Skeletal muscle satellite cell (primary cell): Measurements from ENCODE around the gene DGCR2.
A peak's percentile ranks its signal among the peaks of the same experiment; 100 is the strongest.
"Not testable (repeated sequence)": the region's sequence is repeated elsewhere in the genome, so short reads cannot be mapped to it uniquely, and the experiment has no call there.

Experiments
- H3K27me3 ChIP-seq: 2 replicates; pipeline ENCODE4 v1.7.0; 2013; ENCODE audit warnings: low read length; ENCODE audit not compliant: control insufficient read depth, insufficient read depth
- H3K36me3 ChIP-seq: 2 replicates; pipeline ENCODE4 v1.7.0; 2013; ENCODE audit warnings: mild to moderate bottlenecking, control low read depth, low read length; ENCODE audit not compliant: insufficient read depth
- H3K4me1 ChIP-seq: 2 replicates; pipeline ENCODE4 v1.7.0; 2013; ENCODE audit warnings: low read length; ENCODE audit not compliant: control insufficient read depth, insufficient read depth
- H3K4me2 ChIP-seq: 2 replicates; pipeline ENCODE4 v1.7.0; 2013; ENCODE audit warnings: mild to moderate bottlenecking, low read length
- H3K4me3 ChIP-seq: 2 replicates; pipeline ENCODE4 v1.7.0; 2013; ENCODE audit warnings: low read length
- H3K9ac ChIP-seq: 2 replicates; pipeline ENCODE4 v1.7.0; 2013; ENCODE audit warnings: mild to moderate bottlenecking, low read depth, low read length, moderate library complexity
- H3K9me3 ChIP-seq: replicated peaks from 2 replicates; pipeline ENCODE4 v1.7.0; 2013; ENCODE audit warnings: mild to moderate bottlenecking, control low read depth, low read length

The DGCR2 gene

DNA sequence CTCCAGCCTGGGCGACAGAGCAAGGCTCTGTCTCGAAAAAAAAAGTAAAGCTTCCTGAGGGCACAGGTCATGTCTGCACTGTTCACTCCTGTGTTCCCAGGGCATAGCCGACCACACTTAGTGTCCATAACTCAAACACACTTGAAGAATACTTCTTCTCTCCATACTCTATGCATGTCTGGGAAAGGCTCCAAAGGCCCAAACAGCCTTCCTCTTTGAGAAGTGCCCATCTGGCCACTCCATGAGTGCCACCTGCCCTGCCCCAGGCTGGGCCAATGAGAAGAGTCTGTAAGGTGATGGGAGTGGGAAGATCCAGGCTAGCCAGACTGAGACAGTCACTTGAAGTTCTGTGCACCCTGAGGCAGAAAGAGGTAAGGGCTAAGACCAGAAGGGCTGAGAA lies 24.7 kb downstream of the DGCR2 start:
- Histone ChIP-seq H3K9me3 (no peaks in the 10 kb centered on the region), H3K4me2 (no peak overlapping the region), H3K36me3 (no peaks in the 10 kb centered on the region), H3K4me3 (no peak overlapping the region), H3K9ac (no peak overlapping the region), H3K4me1 (no peaks in the 10 kb centered on the region), H3K27me3 (no peaks in the 10 kb centered on the region)

DNA sequence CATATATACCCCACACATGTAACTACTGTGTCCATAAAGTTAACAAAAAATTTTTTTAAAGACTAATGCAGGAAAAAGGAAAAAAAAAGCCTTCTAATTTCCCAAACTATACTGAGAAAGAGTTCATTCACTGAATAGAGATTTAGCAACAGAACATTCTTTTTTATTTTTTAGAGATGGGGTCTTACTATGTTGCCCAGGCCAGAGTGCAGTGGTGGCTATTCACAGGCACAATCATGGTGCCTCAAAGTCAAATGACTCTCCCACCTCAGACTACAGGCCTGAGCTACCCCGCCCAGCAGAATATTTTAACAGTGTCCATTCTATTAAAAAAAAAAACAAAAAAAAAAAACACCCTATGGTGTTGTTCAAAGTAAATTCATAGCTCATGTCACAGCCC lies 25.7 kb downstream of the DGCR2 start:
- no peaks in the 10 kb centered on the region for H3K9me3 ChIP-seq

DNA sequence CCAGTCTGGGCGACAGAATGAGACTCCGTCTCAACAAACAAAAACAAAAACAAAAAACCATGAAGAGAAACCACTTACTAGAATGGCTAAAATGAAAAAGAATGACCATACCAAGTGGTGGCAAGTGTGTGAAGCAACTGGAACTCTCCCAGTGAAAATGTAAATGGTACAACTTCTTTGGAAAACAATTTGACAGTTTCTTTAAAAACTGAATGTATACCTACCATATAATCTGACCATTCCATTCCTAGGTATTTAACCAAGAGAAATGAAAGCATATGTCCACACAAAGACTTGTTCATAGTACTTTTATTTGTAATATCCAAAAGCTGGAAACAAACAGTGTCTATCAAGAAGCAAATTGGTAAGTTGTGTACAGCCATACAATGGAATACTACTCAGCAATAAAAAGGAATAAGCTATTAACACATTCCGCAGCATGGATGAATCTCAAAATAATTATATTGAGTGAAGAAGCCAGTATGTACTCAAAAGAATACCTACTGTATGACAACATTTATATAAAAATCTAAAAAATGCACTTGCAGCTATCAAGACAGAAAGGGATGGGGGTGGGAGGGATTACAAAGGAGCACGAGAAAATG lies 27.7 kb downstream of the DGCR2 start:
- Histone ChIP-seq H3K36me3 (no peaks in the 10 kb centered on the region), H3K4me1 (no peaks in the 10 kb centered on the region), H3K4me2 (no peak overlapping the region), H3K9ac (no peak overlapping the region), H3K9me3 (no peaks in the 10 kb centered on the region), H3K4me3 (no peak overlapping the region), H3K27me3 (no peaks in the 10 kb centered on the region)

More for the DNA sequence above, 25.7 kb downstream of the DGCR2 start:
- Histone ChIP-seq H3K4me3 (no peak overlapping the region), H3K4me2 (no peak overlapping the region), H3K9ac (no peak overlapping the region), H3K27me3 (no peaks in the 10 kb centered on the region), H3K4me1 (no peaks in the 10 kb centered on the region), H3K36me3 (no peaks in the 10 kb centered on the region)

DNA sequence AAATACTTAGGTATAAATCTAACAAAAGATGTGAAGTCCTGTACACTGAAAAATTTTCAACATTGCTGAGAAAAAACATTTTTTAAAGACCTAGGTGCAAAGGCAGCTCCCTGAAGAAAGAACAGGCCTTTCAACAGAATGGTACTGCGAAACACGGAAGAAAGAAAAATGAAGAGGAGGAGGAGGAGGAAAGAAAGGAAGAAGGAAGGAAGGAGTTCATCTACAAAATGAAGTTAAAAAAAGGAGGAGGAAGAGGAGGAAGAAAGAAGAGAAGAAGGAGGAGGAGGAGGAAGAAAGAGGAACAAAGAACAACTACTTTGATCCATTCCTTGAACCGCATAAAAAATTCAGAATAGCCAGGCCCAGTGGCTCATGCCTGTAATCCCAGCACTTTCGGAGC lies 29.5 kb downstream of the DGCR2 start:
- H3K9ac ChIP-seq: no peak overlapping the region
- peaks cover 8% of the 10 kb centered on the region for H3K36me3 ChIP-seq
- H3K4me3 ChIP-seq: no peak overlapping the region
- H3K9me3 ChIP-seq: no peaks in the 10 kb centered on the region
- H3K4me2 ChIP-seq: no peak overlapping the region
- H3K27me3 ChIP-seq: no peaks in the 10 kb centered on the region
- H3K4me1 ChIP-seq: no peaks in the 10 kb centered on the region

DNA sequence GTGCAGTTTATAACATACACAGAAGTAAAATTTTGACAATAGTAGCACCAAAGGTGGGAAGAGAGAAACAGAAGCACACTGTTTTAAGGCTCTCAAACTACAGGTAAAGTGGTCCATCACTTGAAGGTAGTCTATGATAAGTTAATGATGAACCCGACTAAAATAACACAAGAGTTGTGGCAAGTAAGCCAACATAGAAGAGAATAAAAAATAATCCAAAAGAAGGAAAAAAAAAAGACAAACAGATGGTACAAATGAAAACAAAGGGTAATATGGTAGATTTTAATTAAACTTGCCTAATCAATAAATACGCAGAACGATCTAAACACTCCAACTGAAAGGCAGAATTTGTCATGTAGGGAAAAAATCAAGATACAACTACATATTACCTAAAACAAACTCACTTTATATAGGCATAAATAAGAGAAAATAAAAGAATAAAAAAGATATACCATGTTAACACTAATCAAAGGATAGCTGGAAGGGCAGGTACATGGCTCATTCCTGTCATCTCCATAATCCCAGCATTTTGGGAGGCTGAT lies 31.6 kb downstream of the DGCR2 start:
- peaks cover 8% of the 10 kb centered on the region for H3K36me3 ChIP-seq

DNA sequence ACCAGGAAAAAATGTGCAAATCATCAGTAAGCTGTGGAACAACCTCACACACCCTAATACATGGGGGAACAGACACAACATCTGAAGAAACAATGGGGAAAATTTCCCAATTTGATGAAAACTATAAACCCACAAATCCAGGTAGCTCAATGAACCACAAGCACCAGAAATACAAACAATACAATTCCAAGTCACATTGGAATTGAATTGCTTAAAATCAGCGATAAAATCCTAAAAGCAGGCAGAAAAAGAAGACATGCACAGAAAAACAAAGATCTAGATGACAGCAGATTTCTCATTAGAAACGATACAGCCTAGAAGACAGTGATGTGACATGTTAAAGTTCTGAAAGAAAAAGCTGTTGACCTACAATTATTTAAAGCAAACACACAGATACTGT lies 32.0 kb downstream of the DGCR2 start:
- no peak overlapping the region for H3K4me3 ChIP-seq
- peaks cover 8% of the 10 kb centered on the region for H3K36me3 ChIP-seq

More for the DNA sequence above, 31.6 kb downstream of the DGCR2 start:
- Histone ChIP-seq H3K9me3 (no peaks in the 10 kb centered on the region), H3K4me1 (peaks cover 15% of the 10 kb centered on the region), H3K4me2 (no peak overlapping the region), H3K9ac (no peak overlapping the region), H3K27me3 (no peaks in the 10 kb centered on the region), H3K4me3 (no peak overlapping the region)

DNA sequence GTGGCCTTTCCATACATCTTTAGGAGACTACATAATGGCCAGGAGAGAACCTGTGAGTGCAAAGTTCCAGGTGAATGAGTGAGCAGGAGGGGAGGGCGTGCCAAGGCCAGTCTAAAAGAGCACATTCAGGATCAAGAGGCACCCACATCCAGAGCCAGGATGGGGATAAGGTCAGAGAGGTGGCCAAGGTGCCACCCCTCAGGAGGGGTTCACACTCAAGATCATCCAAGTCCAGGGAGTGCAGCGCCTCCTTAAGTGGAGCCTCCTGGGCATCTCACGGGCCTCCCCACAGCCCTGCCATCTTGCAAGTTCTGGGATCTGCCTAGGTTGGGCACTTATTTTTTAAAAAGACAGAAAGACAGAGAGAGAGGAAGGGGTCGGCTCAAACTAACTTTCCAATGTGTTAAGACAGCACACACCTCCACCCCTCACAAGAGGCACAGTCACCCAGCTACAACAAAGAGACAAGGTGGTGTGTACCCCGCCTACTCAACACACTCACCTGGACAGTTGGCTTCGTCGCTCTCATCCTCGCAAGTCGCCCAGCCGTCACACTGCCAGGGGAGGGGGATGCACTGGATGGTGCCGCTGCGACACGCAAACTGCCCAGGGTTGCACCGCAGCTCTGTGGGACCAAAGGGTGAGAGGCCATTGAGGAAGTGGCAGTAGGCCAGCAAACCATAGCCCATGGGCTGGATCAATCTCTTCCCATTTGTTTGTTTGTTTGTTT lies 33.2 kb downstream of the DGCR2 start:
- no peak overlapping the region for H3K4me3 ChIP-seq
- peaks cover 20% of the 10 kb centered on the region for H3K4me1 ChIP-seq
- H3K9me3 ChIP-seq: no peaks in the 10 kb centered on the region
- no peak overlapping the region for H3K9ac ChIP-seq
- H3K27me3 ChIP-seq: no peaks in the 10 kb centered on the region
- no peak overlapping the region for H3K4me2 ChIP-seq
- H3K36me3 ChIP-seq: peaks cover 8% of the 10 kb centered on the region

More for the DNA sequence above, 32.0 kb downstream of the DGCR2 start:
- Histone ChIP-seq H3K4me2 (no peak overlapping the region), H3K9me3 (no peaks in the 10 kb centered on the region), H3K9ac (no peak overlapping the region), H3K4me1 (peaks cover 20% of the 10 kb centered on the region), H3K27me3 (no peaks in the 10 kb centered on the region)

DNA sequence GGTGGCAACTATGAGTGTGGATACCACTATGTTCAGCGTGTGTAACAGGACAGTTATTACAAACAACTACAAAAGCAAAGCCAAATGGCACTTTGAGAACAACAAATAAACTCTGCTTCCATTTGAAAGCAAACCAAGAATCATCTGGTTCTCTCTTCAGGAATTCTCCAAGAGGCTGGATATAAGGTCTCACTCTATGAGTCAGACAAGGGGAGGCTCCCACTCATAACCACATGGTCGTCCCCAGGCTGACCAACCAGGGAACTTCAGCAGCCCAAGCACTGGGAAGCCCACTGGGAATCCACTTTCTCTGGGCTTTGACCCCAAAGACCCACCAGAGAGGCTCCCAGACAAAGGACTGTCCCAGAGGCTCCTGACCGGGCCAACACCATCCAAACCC lies 35.3 kb downstream of the DGCR2 start:
- Histone ChIP-seq H3K4me3 (peak overlapping the region; percentile 22), H3K36me3 (peaks cover 11% of the 10 kb centered on the region), H3K27me3 (no peaks in the 10 kb centered on the region), H3K4me2 (no peak overlapping the region), H3K9me3 (no peaks in the 10 kb centered on the region), H3K4me1 (peaks cover 20% of the 10 kb centered on the region), H3K9ac (no peak overlapping the region)

DNA sequence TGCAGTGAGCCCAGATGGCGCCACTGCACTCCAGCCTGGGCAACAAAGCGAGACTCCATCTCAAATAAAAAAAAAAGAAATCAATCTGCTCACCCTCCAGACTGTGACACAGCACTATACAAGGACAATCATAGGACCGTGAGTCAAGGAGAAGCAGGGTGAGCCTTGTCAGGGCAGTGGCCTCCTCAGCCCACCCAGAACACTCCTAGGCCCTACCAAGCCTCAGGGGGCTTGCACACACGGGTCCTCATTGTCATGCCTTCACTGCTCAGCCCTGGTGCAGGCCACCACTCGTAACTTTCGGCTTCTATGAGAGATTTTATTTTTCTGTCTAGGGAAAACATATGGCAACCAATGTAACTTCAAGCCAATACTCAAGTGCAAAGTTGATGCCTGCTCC lies 35.8 kb downstream of the DGCR2 start:
- Histone ChIP-seq H3K4me2 (no peak overlapping the region), H3K4me3 (peak overlapping the region; percentile 22), H3K36me3 (peaks cover 11% of the 10 kb centered on the region), H3K4me1 (peaks cover 20% of the 10 kb centered on the region), H3K9ac (no peak overlapping the region), H3K9me3 (no peaks in the 10 kb centered on the region), H3K27me3 (no peaks in the 10 kb centered on the region)

DNA sequence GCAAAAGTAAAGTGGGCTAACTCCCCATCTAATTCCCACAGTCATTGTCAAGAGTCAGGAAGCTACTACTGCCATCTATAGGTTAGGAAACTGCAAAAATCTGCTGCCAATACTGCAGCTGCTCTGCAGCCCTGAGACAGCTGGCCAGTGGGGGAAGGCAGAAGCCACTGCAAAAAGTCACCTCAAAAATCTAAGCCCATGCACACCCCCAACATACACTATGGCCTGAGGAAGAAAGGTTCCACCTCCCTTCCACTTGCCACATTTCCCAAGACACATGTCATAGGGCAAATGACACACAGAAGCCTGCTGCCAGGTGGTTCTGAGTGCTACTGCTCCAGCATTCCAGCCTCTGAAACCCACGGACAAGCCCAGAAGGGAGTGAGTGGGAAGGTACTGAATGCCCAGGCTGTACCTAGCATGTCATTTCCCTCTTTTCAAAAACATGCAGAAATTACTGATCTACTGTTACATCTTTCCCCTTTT lies 36.9 kb downstream of the DGCR2 start:
- peaks cover 20% of the 10 kb centered on the region for H3K4me1 ChIP-seq
- no peak overlapping the region for H3K4me3 ChIP-seq
- no peaks in the 10 kb centered on the region for H3K9me3 ChIP-seq
- H3K9ac ChIP-seq: no peak overlapping the region
- H3K4me2 ChIP-seq: no peak overlapping the region
- no peaks in the 10 kb centered on the region for H3K27me3 ChIP-seq
- peaks cover 19% of the 10 kb centered on the region for H3K36me3 ChIP-seq

DNA sequence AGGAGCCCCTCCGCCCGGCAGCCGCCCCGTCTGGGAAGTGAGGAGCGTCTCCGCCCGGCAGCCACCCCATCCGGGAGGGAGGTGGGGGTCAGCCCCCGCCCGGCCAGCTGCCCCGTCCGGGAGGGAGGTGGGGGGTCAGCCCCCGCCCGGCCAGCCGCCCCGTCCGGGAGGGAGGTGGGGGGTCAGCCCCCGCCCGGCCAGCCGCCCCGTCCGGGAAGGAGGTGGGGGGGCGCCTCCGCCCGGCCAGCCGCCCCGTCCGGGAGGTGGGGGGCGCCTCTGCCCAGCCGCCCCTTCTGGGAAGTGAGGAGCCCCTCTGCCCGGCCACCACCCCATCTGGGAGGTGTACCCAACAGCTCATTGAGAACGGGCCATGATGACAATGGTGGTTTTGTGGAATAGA lies 37.6 kb downstream of the DGCR2 start:
- peaks cover 23% of the 10 kb centered on the region for H3K36me3 ChIP-seq
- not testable (repeated sequence) for H3K9me3 ChIP-seq, H3K4me2 ChIP-seq, H3K4me3 ChIP-seq, H3K27me3 ChIP-seq, H3K9ac ChIP-seq
- H3K4me1 ChIP-seq: peaks cover 20% of the 10 kb centered on the region
